Stimulated activated CD4-positive, alpha-beta T cell treated with anti-CD3 and anti-CD28 coated beads, Interleukin-1b, Interleukin-23, amount 100 ng/mL, for 48 hours (primary cell): Measurements from ENCODE around the gene ZNF683.
"Not testable (repeated sequence)": the region's sequence is repeated elsewhere in the genome, so short reads cannot be mapped to it uniquely, and the experiment has no call there.

Experiments
- DNase-seq: peaks from one replicate; pipeline ENCODE4 v3.0.0-alpha.2; 2020

The ZNF683 gene

GRCh38 chr1:26384076-26384475 lies 11.5 kb upstream of the ZNF683 start:
- no peak for DNase-seq

- no peak for DNase-seq
Measured at GRCh38 chr1:26378879-26379251, 6.3 kb upstream of the ZNF683 start.

- peak; percentile 71 for DNase-seq
Measured at GRCh38 chr1:26378088-26378878, 5.7 kb upstream of the ZNF683 start.

GRCh38 chr1:26376050-26376449 lies 3.5 kb upstream of the ZNF683 start:
- no peak for DNase-seq

GRCh38 chr1:26375081-26375480 lies 2.5 kb upstream of the ZNF683 start:
- no peak for DNase-seq

- DNase-seq: not testable (repeated sequence)
Measured at GRCh38 chr1:26374361-26374760, 1.8 kb upstream of the ZNF683 start.

GRCh38 chr1:26373789-26374188 lies 1.2 kb upstream of the ZNF683 start:
- DNase-seq: no peak

- DNase-seq: no peak
Measured at GRCh38 chr1:26373281-26373680, 731 bp upstream of the ZNF683 start.

- DNase-seq: no peak
Measured at GRCh38 chr1:26372039-26372438, 511 bp downstream of the ZNF683 start.

GRCh38 chr1:26370591-26371382 lies 1.8 kb downstream of the ZNF683 start:
- DNase-seq: no peak

- no peak for DNase-seq
Measured at GRCh38 chr1:26368486-26368885, 4.1 kb downstream of the ZNF683 start.

- no peak for DNase-seq
Measured at GRCh38 chr1:26368006-26368405, 4.5 kb downstream of the ZNF683 start.

GRCh38 chr1:26367441-26367840 lies 5.1 kb downstream of the ZNF683 start:
- no peak for DNase-seq

- DNase-seq: no peak
Measured at GRCh38 chr1:26364956-26365355, 7.6 kb downstream of the ZNF683 start.

GRCh38 chr1:26363549-26364448 lies 8.8 kb downstream of the ZNF683 start:
- DNase-seq: peak; percentile 84

- DNase-seq: no peak
Measured at GRCh38 chr1:26362331-26362730, 10.2 kb downstream of the ZNF683 start.

- no peak for DNase-seq
Measured at GRCh38 chr1:26361605-26362122, 10.9 kb downstream of the ZNF683 start.

- DNase-seq: no peak
Measured at GRCh38 chr1:26360807-26361604, 11.5 kb downstream of the ZNF683 start.

GRCh38 chr1:26359981-26360806 lies 12.4 kb downstream of the ZNF683 start:
- DNase-seq: peak; percentile 45

GRCh38 chr1:26358411-26359384 lies 13.9 kb downstream of the ZNF683 start:
- peak; percentile 79 for DNase-seq
